COLO668 (cell line): ENCODE data around the gene SLC6A9.
A peak's percentile ranks its signal among the peaks of the same experiment; 100 is the strongest.

ENCODE experiments used
- DNase-seq: peaks from one replicate; lab custom pipeline; 2025; ENCODE audit not compliant: unreplicated experiment; lab: John Stamatoyannopoulos, UW

The SLC6A9 gene

GRCh38 chr1:44029911-44030604, 1.2 kb downstream of the SLC6A9 start:
- DNase-seq = peak; percentile 96

DNA sequence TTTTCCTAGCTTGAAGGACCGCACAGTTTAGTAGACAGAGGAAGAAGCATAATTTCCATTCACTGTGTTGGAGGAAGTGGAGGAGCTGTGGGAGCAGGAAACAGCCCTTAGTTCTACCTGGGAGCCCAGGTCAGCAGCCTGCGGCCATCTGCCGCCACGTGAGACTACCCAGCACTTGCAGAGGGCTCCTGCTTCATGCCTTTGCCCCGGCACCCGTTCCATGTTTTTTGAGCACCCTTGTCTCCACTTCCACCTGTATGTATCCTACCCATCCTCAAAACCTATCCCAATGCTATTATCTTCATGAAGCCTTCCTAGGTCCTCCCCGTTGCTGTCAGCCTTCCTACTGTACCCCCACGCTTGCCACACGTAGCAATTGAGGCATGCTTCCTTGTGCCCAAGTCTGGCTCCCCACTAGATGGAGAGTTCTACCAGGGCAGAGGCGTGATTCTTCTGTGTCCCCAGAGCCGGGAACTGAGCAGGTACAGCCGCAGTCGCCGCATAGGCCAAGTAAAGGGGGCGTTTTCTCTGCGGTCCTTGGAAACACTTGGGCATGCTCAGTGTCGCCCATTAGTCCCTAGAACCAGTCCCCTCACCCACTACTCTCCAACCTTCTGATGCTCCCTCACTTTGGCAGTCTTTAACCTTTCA, 1.9 kb downstream of the SLC6A9 start:
- DNase-seq = no peak

- no peak for DNase-seq
Measured at GRCh38 chr1:44027320-44027719, 3.9 kb downstream of the SLC6A9 start.

DNA sequence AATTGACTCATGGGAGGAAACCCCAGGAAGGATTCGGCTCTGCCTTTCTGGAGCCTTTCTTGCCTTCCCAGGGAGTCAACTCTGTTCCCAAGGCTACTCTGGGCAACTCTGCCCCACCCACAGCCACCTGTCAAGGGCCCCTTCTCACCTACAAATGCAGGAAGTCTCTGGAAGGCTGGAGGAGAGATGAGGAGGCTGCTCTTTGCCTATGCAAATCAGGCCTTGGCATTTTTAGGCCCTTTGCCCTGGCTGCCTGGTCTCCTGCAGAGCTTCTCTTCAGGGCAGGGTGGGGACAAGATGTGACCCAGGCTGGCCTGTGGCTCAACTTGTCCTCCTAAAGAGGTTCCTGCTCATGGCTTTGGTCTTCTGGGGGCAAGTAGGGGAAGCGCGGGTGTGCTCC, 5.4 kb downstream of the SLC6A9 start:
- DNase-seq = no peak

GRCh38 chr1:44024903-44025525, 6.2 kb downstream of the SLC6A9 start:
- DNase-seq = no peak

DNA sequence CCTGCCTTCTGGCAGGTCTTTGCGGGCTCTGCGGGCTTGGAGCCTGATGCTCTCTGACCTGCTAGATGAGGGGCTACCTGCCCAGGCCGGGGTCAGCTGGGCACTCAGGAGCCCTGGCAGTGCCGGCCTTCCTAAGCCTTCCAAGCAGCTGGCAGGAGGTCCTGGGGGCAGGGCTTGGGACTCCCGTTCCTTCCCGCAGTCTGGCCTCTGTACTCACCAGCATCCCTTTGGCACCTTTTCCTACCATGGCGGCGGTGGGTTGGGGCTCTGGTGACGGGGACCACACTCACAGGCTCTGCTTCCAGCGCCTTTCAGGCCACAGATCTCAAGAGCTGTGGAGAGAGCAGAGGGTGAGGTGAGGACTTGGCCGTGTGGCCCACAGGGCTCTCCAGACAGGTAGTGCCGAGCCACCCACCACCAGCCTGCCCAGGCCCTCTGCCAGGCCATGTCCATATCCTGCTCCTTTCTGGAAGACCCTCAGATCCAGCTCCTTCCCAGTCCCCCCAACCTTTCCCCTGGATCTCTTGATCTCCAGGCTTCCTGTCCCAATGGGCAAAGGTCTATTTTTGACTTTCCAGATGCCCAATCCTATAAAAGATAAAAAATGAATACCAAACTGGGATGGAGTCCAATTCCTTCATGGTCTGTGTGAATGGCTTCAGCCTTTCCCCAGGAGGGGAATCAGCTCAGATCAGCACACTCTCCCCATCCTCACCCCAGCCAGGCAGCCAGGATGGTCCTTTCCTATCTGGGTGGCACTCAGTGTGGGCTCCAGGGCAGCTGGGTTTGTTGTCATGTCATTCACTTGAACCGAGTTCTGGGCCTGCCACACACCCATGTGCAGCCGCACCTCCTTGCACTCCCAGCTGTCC, 7.0 kb downstream of the SLC6A9 start:
- DNase-seq = no peak

- no peak for DNase-seq
Measured at GRCh38 chr1:44021581-44022321, 9.5 kb downstream of the SLC6A9 start.

GRCh38 chr1:44021156-44021555, 10.1 kb downstream of the SLC6A9 start:
- DNase-seq = no peak

GRCh38 chr1:44020464-44020863, 10.8 kb downstream of the SLC6A9 start:
- no peak for DNase-seq

DNA sequence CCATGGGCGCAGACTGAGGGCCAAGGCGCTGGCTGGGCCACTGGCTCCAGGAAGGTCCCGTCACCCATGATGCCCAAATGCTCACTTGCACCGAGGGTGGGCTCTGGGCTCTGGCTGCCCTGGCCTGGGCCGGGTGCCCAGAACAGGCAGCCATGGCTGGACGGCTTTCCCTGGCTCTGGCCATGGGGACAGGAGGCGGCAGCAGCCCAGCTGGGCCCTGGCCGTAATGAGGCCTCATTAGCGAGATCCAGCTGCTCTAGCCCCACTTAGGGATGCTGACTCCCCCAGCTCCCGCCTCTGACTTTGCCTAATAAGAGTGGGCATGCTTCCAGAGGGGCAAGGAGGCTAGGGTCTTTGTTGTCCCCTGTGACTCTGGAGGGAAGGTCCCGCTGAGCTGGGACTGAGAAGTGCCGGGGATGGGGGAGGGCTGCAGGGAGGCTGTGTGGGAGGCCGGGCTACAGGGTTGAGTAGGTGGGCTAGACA, 11.8 kb downstream of the SLC6A9 start:
- DNase-seq = no peak

DNA sequence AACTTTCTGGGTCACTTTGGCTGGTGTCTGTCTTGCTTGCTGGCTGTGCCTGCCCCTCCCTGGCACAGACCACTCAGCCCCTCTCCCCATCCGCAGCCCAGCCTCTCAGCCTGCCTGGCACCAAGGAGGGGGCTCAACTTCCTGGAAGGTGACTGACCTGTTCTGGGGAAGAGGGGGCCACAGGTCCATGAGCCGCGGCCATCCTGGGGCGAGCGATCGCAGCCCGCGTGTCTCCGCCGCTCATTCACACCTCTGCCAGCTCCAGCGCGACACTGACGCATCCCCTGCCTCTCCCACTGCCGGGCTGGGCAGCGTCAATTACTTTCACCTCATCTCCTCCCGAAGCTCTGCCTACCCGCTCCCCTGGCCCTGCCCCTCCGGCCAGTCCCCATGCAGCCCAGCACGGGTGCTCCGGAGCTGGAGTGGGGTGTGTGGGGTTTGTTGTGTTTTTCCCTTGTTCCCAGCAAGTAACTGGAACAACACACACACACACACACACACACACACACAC, 14.3 kb downstream of the SLC6A9 start:
- no peak for DNase-seq

DNA sequence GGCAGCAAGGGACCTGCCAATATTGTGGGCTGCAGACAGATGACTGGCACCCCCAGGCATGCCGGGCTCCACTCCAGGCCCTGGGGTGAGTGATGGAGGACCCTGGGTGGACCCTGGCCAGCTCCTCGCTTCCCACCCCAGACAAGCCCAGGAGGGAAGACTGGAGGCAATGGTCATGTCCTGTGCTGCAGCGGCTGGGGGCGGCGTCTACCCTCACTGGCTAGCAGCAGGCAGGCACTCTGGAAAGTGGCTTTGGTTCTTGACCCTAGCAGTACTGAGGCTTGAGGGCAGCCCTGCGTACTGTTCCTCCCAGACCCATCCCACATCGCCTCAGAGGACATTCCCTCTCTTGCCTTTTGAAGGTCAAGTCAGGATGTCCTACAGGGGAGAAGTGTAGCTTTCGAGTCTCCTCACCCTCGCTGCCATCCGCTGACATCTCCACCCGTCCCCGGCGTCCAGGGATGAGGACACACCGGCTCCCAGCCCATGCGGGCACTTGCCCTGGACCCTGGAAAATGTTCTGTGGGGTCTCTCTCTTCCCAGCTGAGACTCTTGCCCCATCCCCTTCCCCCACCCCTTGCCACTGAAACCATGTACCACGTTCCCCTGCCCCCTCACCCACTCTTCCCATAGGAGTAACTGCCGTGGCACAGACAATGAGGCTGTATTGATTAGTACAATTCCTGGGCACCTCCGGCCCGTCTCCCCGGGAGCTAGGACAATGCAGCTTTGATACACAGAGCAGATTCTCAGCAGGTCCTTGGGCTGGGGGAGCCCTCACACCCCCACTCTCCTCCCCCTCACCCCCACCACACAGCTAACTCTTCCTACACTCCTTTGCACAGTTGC, 15.0 kb downstream of the SLC6A9 start:
- DNase-seq = no peak

DNA sequence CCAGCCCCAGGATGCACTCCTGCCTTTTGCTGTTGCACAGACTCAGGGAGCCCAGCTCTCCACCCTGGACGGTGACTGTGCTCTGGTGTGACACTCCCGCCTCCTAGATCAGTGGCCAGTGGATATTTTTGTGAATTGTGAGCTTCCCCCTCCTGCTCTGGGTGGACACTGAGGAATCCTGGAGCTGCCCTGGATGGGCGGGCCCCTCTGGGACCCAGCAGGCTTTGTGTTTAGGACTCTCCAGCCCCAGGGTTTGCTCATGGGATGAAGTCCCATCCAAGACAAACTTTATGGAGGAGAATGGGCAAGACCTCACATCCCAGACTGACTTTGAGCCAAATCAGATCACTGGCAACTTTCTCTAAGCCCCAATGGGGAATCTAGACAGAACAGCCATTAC, 16.1 kb downstream of the SLC6A9 start:
- DNase-seq = no peak

- no peak for DNase-seq
Measured at GRCh38 chr1:44014365-44015104, 16.7 kb downstream of the SLC6A9 start.

- DNase-seq = no peak
Measured at GRCh38 chr1:44013949-44014348, 17.3 kb downstream of the SLC6A9 start.

GRCh38 chr1:44012941-44013609, 18.2 kb downstream of the SLC6A9 start:
- no peak for DNase-seq

DNA sequence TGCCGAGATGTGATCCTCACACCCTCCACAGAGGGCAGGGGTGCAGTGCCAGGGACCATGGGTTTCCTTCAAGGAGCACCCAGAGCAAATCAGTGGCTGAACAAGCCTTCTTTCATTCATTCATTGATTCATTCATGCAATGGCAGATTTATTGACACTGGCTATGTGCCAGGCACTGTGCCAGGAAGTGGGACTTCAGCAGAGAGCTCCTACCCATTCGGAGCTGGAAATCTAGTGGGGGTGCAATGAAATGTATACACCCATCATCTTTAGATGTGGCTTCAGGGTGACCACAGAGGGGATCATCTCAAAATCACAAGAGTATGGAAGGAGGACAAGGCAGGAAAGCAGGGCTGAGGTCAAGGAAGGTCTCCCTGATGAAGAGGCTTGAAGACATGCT, 18.9 kb downstream of the SLC6A9 start:
- peak; percentile 44 for DNase-seq

DNA sequence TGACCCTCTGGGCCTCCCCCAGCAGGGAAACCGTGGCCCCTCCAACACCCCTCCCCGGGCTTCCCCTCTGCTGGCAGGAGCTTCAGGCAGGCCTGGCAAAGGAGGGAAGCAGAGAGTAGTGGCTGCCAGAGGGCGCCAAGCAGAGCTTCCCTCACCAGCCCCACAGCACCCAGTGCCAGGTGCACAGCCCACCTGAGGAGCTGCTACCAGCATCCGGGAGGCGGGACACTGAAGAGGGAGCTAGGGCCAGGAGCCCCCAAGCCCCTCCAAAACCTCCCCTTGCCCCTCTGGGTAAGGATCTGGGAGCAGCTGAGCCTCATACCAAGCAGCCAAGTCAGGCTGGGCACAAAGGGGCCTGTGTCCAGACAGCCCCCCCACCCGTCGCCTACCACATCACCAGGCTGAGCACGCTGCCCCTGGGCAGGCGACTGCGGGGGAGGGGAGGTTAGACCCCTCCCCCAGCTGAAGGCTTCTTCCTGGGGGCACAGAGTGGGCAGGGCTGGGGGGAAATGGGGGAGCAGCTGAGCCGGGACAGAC, 20.3 kb downstream of the SLC6A9 start:
- DNase-seq = no peak
